ENCODE results near the gene DSTYK.
A peak's percentile ranks its signal among the peaks of the same experiment; 100 is the strongest.

The DSTYK gene, protein sequence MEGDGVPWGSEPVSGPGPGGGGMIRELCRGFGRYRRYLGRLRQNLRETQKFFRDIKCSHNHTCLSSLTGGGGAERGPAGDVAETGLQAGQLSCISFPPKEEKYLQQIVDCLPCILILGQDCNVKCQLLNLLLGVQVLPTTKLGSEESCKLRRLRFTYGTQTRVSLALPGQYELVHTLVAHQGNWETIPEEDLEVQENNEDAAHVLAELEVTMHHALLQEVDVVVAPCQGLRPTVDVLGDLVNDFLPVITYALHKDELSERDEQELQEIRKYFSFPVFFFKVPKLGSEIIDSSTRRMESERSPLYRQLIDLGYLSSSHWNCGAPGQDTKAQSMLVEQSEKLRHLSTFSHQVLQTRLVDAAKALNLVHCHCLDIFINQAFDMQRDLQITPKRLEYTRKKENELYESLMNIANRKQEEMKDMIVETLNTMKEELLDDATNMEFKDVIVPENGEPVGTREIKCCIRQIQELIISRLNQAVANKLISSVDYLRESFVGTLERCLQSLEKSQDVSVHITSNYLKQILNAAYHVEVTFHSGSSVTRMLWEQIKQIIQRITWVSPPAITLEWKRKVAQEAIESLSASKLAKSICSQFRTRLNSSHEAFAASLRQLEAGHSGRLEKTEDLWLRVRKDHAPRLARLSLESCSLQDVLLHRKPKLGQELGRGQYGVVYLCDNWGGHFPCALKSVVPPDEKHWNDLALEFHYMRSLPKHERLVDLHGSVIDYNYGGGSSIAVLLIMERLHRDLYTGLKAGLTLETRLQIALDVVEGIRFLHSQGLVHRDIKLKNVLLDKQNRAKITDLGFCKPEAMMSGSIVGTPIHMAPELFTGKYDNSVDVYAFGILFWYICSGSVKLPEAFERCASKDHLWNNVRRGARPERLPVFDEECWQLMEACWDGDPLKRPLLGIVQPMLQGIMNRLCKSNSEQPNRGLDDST

GRCh38 chr1:205211169-205211838, at the start of gene DSTYK:
Gene DSTYK (minus strand): TSS chr1:205211702. CDS start chr1:205211535, 167 bp downstream.
- peak; percentile 81 for DNase-seq (ENCODE audit: low read depth in 1 of 2, low spot score in 1 of 2)

GRCh38 chr1:205259998-205260397, 48.5 kb upstream of the DSTYK start:
- no peak for DNase-seq (ENCODE audit: low read depth in 1 of 2, low spot score in 1 of 2)

- DNase-seq (ENCODE audit: low read depth in 1 of 2, low spot score in 1 of 2): no peak
Observed at GRCh38 chr1:205259324-205259832, 47.9 kb upstream of the DSTYK start.

- no peak for DNase-seq (ENCODE audit: low read depth in 1 of 2, low spot score in 1 of 2)
Observed at GRCh38 chr1:205258719-205259118, 47.2 kb upstream of the DSTYK start.

DNA sequence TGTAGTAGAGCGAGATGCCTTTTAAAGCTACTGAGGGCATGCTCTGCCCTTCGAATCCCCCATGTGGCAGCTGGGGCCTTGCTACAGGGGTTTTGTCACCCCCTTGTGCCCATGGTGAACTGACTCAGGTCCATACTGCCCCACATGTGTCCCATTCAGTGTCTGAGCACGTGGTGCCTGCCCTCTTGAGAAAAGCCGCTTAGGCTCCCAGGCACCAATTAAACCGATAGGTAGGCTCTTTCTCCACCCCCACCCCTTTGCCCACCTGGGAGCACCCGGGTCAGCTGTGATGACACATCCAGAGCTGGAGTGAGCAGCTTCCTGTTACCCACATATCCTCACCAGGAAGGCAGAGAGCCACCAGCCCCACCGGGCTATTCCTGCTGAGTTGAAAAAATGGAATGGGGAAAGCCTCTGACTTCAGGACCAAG, 46.8 kb upstream of the DSTYK start:
- no peak for DNase-seq (ENCODE audit: low read depth in 1 of 2, low spot score in 1 of 2)

GRCh38 chr1:205257735-205258134, 46.2 kb upstream of the DSTYK start:
- no peak for DNase-seq (ENCODE audit: low read depth in 1 of 2, low spot score in 1 of 2)

GRCh38 chr1:205256951-205257625, 45.6 kb upstream of the DSTYK start:
- DNase-seq (ENCODE audit: low read depth in 1 of 2, low spot score in 1 of 2): no peak

DNA sequence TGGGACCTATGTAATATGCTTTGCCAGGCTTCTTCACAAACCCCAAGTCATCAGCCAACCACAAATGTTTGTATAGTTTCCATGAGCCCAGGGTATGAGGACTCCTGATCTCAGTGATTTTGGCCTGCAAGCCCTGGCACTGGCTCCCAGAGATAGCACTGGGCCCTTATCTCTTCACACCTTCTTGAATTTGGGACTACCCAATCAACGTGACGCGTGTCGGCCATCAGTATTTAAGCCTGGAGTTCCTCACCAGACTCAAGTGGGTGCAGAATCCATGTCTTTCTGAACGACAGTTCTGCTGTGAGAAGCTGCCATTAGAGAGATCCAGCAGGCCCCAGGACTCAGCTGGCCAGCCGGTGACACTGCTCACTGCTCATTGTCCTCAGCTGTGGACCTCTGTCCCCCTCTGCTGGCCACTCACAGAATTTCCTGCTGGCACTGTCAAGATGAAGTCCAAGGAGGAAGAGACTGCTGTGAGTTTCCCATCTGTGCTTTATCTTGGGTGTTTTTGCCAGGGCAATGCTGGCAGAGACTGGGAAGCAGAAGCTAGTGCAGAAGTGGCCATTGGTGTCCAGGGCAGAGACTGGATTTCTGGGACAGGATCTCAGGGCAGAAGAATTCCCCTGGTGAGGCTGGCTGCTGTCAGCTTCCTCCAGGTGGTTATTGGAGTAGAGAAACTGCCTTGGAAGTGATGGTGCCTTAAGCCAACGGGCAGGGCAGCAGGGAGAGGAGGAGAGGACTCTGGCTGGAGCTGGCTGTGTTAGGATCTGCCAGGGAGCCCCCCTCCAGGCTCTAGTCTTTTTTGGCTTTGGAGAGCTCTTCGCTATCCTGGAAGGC, 44.7 kb upstream of the DSTYK start:
- DNase-seq (ENCODE audit: low read depth in 1 of 2, low spot score in 1 of 2): peak; percentile 69 to 77

DNA sequence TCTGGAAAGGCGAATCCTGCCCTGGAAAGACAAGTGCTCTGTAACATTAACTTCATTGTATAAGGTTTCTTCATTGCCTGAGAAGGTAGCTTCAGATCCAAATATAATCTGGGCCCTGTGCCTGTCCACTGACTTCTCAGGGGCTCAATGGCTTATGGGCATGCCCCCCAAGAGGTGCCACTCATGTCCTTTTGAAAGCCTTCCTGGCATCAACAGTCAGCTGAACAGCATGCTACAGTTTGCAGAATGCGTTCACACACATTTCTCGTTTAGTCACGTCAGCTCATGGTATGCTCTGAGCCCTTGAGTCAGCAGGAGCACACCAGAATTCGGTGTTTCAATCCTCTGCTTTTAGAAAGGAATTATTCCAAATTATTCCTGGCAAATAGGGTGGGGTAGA, 40.1 kb upstream of the DSTYK start:
- no peak for DNase-seq (ENCODE audit: low read depth in 1 of 2, low spot score in 1 of 2)

DNA sequence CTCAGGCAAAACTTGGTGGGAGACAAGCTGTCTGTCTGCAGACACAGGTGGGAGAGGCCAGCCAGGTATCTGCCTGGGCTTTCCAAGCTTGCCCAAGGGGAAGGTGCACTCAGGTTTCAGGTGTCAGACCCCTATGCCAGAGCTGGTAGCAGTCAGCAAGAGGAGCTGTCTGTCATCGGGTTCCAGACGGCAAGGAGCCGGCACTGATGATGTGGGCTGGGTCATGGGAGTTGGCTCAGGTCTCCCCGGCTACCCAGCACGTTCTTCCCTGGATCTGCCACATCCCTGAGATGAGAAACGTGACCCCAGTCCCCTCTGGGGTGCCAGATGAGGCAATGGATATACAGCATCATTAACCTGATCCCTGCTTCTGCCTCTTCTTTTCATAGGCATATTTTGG, 39.2 kb upstream of the DSTYK start:
- no peak for DNase-seq (ENCODE audit: low read depth in 1 of 2, low spot score in 1 of 2)

- DNase-seq (ENCODE audit: low read depth in 1 of 2, low spot score in 1 of 2): no peak
Observed at GRCh38 chr1:205249651-205250050, 38.1 kb upstream of the DSTYK start.

- DNase-seq (ENCODE audit: low read depth in 1 of 2, low spot score in 1 of 2): no peak
Observed at GRCh38 chr1:205248793-205249601, 37.5 kb upstream of the DSTYK start.

GRCh38 chr1:205247130-205247921, 35.8 kb upstream of the DSTYK start:
- no peak for DNase-seq (ENCODE audit: low read depth in 1 of 2, low spot score in 1 of 2)

GRCh38 chr1:205246351-205247119, 35.0 kb upstream of the DSTYK start:
- DNase-seq (ENCODE audit: low read depth in 1 of 2, low spot score in 1 of 2): no peak

DNA sequence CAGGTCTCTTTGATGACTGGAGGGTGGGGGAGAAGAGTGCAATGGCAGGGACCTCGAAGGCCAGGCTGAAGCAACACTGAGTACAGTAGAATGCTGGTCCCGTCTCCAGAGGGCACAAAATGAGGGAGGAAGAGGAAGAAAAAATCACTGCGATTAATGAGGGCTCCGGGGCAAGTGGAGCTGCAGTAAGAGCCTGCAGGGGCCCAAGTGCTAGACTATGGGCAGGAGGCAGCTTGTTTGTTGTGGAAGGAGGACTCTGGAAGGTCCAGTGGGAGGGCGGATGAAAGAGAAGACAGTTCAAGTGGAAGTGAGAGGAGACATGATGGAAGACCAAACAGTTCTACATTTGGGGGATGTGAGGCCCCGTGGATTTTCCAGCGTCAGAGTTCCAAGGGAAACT, 33.6 kb upstream of the DSTYK start:
- DNase-seq (ENCODE audit: low read depth in 1 of 2, low spot score in 1 of 2): no peak

- DNase-seq (ENCODE audit: low read depth in 1 of 2, low spot score in 1 of 2): no peak
Observed at GRCh38 chr1:205244384-205244783, 32.9 kb upstream of the DSTYK start.
